Measurements from ENCODE around the gene SPAG16.

DNA sequence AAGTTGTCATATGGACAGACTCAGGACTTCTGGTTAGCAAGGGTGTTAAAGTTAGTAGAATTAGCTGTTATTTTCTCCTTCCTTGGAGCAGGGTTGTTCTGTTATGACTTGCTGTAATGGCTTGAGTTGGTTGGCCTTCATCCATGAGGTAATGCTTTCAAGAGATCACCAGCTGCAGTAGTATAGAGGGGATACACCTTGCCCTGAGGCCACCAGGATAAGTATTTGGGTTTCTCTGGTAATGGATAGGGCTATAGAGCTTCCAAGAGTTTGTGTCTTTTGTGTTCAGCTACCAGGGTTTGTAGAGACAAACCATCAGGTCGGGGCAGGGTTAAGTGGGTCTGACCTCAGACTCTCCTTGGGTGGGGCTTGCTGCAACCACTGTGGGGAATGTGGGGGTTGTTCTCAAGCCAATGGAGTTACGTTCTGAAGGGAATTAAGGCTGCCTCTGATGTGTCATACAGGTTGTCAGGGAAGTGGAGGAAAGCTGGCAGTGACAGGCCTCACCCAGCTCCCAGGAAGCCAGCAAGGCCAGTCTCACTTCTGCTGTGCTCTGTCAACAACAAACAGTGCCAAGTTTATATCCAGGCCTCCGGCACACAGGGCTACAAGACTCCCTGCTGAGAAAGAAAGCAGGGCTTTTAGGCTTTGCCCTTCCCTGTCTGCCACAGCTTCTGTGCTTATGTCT, 356.6 kb downstream of the SPAG16 start:
- TF ChIP-seq CTCF (IDR thresholded peaks at IDR 0.05) (no peak), ZFX (IDR thresholded peaks at IDR 0.05; ENCODE audit: borderline replicate concordance) (no peak)

Data from 22Rv1 (cell line).